Ishikawa (cell line): ENCODE data around the gene DMAC2L.

Source experiments
- CEBPB ChIP-seq: IDR thresholded peaks from 2 replicates; pipeline ENCODE4 v1.6.1; 2012
- CREB1 ChIP-seq: IDR thresholded peaks from 2 replicates; pipeline ENCODE4 v1.6.1; 2012; ENCODE audit warnings: low read depth
- EGR1 ChIP-seq: IDR thresholded peaks from 2 replicates; pipeline ENCODE4 v1.6.1; 2012
- EP300 ChIP-seq: IDR thresholded peaks from 2 replicates; pipeline ENCODE4 v1.6.1; 2012; ENCODE audit warnings: borderline replicate concordance
- FOXM1 ChIP-seq: IDR thresholded peaks from 2 replicates; pipeline ENCODE4 v1.6.1; 2012; ENCODE audit warnings: low read depth, borderline replicate concordance
- NFIC ChIP-seq: IDR thresholded peaks from 2 replicates; pipeline ENCODE4 v1.6.1; 2012
- RAD21 ChIP-seq: IDR thresholded peaks from 2 replicates; pipeline ENCODE4 v1.6.1; 2012; ENCODE audit warnings: low read depth
- TAF1 ChIP-seq: IDR thresholded peaks from 2 replicates; pipeline ENCODE4 v1.6.1; 2012; ENCODE audit warnings: low read depth, mild to moderate bottlenecking
- TCF12 ChIP-seq: IDR thresholded peaks from 2 replicates; pipeline ENCODE4 v1.6.1; 2012; ENCODE audit warnings: low read depth
- TEAD4 ChIP-seq: IDR thresholded peaks from 2 replicates; pipeline ENCODE4 v1.6.1; 2012
- USF1 ChIP-seq: IDR thresholded peaks from 2 replicates; pipeline ENCODE4 v1.6.1; 2012
- YY1 ChIP-seq: IDR thresholded peaks from 2 replicates; pipeline ENCODE4 v1.6.1; 2012; ENCODE audit warnings: low read depth
- ZBTB7A ChIP-seq: IDR thresholded peaks from 2 replicates; pipeline ENCODE4 v1.6.1; 2012; ENCODE audit warnings: low read depth
- TF ChIP-seq, protein P1 (sequence below): IDR thresholded peaks from 2 replicates; pipeline ENCODE4 v1.6.1; 2012
- TF ChIP-seq, protein P2 (sequence below): IDR thresholded peaks from 2 replicates; pipeline ENCODE4 v1.6.1; 2012; ENCODE audit warnings: low read depth, mild to moderate bottlenecking

The DMAC2L gene

DNA sequence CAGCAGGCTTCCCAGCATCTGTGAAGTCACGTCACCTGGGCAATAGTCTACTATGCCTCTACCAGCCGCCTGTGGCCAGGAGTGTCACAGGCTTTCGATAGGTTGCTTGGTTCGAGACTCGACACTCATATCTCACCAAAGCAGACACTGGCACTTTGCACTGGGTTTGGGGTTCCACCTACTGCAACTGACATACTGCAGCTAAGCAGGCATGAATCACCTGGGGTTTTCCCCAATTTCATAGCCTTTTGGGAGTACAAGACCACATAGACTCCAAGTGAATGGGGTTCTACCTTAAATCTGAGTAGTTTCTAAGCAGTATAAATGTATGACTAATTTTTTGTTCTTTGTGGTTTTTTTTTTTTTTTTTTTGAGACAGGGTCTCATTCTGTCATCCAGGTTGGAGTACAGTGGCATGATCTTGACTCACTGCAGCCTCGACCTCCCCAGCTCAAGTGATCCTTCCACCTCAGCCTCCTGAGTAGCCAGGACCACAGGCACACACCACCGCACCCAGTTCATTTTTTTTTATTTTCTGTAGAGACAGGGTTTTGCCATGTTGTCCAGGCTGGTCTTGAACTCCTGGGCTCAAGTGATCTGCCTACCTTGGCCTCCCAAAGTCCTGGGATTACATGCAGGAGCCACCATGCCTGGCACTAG, 32.1 kb downstream of the DMAC2L start:
- TF ChIP-seq, protein P1, sequence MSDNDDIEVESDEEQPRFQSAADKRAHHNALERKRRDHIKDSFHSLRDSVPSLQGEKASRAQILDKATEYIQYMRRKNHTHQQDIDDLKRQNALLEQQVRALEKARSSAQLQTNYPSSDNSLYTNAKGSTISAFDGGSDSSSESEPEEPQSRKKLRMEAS, result no peak
- no peak for TF ChIP-seq EGR1
- TF ChIP-seq, protein P2, sequence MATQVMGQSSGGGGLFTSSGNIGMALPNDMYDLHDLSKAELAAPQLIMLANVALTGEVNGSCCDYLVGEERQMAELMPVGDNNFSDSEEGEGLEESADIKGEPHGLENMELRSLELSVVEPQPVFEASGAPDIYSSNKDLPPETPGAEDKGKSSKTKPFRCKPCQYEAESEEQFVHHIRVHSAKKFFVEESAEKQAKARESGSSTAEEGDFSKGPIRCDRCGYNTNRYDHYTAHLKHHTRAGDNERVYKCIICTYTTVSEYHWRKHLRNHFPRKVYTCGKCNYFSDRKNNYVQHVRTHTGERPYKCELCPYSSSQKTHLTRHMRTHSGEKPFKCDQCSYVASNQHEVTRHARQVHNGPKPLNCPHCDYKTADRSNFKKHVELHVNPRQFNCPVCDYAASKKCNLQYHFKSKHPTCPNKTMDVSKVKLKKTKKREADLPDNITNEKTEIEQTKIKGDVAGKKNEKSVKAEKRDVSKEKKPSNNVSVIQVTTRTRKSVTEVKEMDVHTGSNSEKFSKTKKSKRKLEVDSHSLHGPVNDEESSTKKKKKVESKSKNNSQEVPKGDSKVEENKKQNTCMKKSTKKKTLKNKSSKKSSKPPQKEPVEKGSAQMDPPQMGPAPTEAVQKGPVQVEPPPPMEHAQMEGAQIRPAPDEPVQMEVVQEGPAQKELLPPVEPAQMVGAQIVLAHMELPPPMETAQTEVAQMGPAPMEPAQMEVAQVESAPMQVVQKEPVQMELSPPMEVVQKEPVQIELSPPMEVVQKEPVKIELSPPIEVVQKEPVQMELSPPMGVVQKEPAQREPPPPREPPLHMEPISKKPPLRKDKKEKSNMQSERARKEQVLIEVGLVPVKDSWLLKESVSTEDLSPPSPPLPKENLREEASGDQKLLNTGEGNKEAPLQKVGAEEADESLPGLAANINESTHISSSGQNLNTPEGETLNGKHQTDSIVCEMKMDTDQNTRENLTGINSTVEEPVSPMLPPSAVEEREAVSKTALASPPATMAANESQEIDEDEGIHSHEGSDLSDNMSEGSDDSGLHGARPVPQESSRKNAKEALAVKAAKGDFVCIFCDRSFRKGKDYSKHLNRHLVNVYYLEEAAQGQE, result no peak
- no peak for TF ChIP-seq EP300
- no peak for TF ChIP-seq TEAD4
- no peak for TF ChIP-seq USF1

- TF ChIP-seq TCF12, result no peak
- TF ChIP-seq RAD21, result no peak
- no peak for TF ChIP-seq TEAD4
- TF ChIP-seq FOXM1, result no peak
- no peak for TF ChIP-seq EP300
- no peak for TF ChIP-seq ZBTB7A
- no peak for TF ChIP-seq YY1
- TF ChIP-seq, protein P2, result no peak
- no peak for TF ChIP-seq TAF1
- TF ChIP-seq CEBPB, result no peak
Measured at GRCh38 chr14:50344876-50345563, 32.9 kb downstream of the DMAC2L start.

DNA sequence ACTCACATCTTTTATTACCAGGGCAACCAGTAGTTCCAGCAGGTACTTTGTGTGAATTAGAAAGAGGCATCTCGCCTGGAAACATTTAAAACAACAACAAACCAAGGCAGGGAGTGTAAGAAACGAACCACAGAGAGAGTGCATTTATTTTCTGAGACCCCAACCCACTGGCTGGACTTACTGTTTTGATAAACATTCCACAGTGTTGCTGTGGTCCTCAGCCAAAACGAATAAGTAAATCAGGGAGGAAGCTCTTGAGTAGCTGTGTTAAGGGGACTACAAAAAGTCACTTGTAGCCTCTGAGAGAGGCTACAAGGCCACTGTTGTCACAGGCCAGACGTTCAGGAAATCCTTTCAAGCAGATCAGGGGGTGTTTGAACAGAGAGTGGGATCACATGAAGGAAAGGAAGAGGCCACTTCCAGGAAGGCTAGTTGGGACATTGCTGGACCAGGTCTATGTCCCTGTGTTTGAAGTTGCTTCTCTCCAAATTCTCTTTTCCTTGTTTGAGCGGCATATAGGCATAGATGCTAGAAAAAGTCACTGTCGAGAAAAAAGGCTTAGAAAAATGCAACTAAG, 33.8 kb downstream of the DMAC2L start:
- TF ChIP-seq, protein P1, result no peak
- TF ChIP-seq TCF12 (no peak), EP300 (no peak), RAD21 (no peak), USF1 (no peak), CREB1 (no peak), TAF1 (no peak), EGR1 (no peak), YY1 (no peak), ZBTB7A (no peak), NFIC (no peak), CEBPB (no peak), TEAD4 (no peak), FOXM1 (no peak)
- TF ChIP-seq, protein P2, result no peak

- no peak for TF ChIP-seq ZBTB7A
- TF ChIP-seq TEAD4, result no peak
- TF ChIP-seq TAF1, result no peak
- no peak for TF ChIP-seq RAD21
- no peak for TF ChIP-seq FOXM1
- TF ChIP-seq, protein P1, result no peak
- TF ChIP-seq, protein P2, result no peak
- no peak for TF ChIP-seq CREB1
- no peak for TF ChIP-seq EGR1
- no peak for TF ChIP-seq NFIC
- TF ChIP-seq TCF12, result no peak
- no peak for TF ChIP-seq EP300
- no peak for TF ChIP-seq YY1
- TF ChIP-seq USF1, result no peak
- no peak for TF ChIP-seq CEBPB
Measured at GRCh38 chr14:50347521-50347920, 35.4 kb downstream of the DMAC2L start.
